ENCODE measurements around the gene MBD1.

DNA sequence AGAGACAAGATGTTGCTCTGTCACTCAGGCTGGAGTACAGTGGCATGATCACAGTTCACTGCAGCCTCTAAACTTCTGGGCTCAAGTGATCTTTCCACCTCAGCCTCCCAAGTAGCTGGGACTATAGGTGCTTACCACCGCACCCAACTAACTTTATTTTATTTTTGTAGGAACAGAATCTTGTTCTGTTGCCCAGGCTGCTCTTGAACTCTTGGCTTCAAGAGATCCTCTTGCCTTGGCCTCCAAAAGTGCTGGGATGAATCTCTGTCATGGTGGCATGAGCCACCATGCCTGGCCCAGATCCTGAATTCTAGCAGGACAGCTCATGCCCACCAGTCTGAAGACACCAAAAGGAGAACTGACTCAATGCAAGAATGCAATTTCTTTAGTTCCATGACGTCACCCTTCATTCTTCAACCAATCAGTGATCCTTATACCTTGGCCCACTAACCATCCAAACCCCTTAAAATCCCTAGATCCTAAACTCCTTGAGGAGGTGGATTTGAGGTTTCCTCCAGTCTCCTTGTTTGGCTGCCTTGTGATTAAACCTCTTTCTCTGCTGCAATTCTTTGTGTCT, 31.8 kb upstream of the MBD1 start:
- TF ChIP-seq POLR2A (IDR thresholded peaks at IDR 0.05) (no peak), CTCF (IDR thresholded peaks at IDR 0.05) (no peak)

Measured in esophagus squamous epithelium (tissue), 4 donors.